Endothelial cell of umbilical vein (primary cell): ENCODE measurements around the gene SFMBT2. TPM values are rescaled to one million over a fixed set of nuclear protein-coding genes. Genes with fewer than 3 reads are reported as not detected.

Experiments used
- BruUV-seq: library from RNA; stranded (reverse); fragments of 400-500 nt; replicated peaks from 2 replicates; lab custom pipeline; 2021; lab: Mats Ljungman, UMichigan
- CTCF ChIA-PET: fragments of 300-600, 350-600 bp; sonication (Branson Sonifier 250); formaldehyde crosslinking; loops from one replicate; lab custom pipeline; 2021; ENCODE audit warnings: antibody characterized with exemption, inconsistent platforms; lab: Charles Lee
- POLR2A ChIA-PET: fragments of 300-600, 350-600 bp; sonication (Branson Sonifier 250); formaldehyde crosslinking; loops from one replicate; lab custom pipeline; 2021; ENCODE audit warnings: antibody characterized with exemption, inconsistent platforms; lab: Charles Lee
- DNase-seq: peaks from one replicate; pipeline ENCODE4 v3.0.0-alpha.2; 2011; ENCODE audit warnings: low read depth, low spot score
- FAIRE-seq: peaks from 2 replicates; lab custom pipeline; 2011; peaks lifted over from hg19 to GRCh38; lab: Jason Lieb, UNC
- H2AFZ ChIP-seq: 2 replicates; pipeline ENCODE4 v1.6.0; 2012; ENCODE audit warnings: low read depth, low read length, control low read depth, inconsistent platforms
- H3K27ac ChIP-seq: 2 replicates; pipeline ENCODE4 v1.5.1; 2011; ENCODE audit warnings: low read depth, mild to moderate bottlenecking, control low read depth, low read length, moderate library complexity; ENCODE audit not compliant: insufficient read depth
- H3K27me3 ChIP-seq, 2 experiments: 2 replicates each; pipeline versions ENCODE4 v1.6.0 to v1.6.1; 2011; ENCODE audit warnings: low read length in 2 of 2, mixed read lengths in 1 of 2; ENCODE audit not compliant: control insufficient read depth in 2 of 2, insufficient read depth in 2 of 2
- H3K36me3 ChIP-seq, 2 experiments: 2 replicates in 1 of 2; 3 replicates in 1 of 2; pipeline ENCODE4 v1.5.1; 2011; ENCODE audit warnings: low read length in 2 of 2, mild to moderate bottlenecking in 1 of 2, moderate library complexity in 1 of 2; ENCODE audit not compliant: control insufficient read depth in 2 of 2, insufficient read depth in 2 of 2; ENCODE audit errors: extremely low read depth in 1 of 2
- H3K4me1 ChIP-seq: 3 replicates; pipeline ENCODE4 v1.5.1; 2011; ENCODE audit warnings: mild to moderate bottlenecking, low read length; ENCODE audit not compliant: control insufficient read depth, insufficient read depth; ENCODE audit errors: extremely low read depth
- H3K4me2 ChIP-seq: 2 replicates; pipeline ENCODE4 v1.6.1; 2011; ENCODE audit warnings: low read length, control low read depth, mixed read lengths; ENCODE audit not compliant: insufficient read depth
- H3K4me3 ChIP-seq, 3 experiments: fragments of 200-600 bp in 1 of 3; sonication (generic), shearing (Covaris generic) in 1 of 3; replicated peaks in 1 of 3; 2 replicates each; pipeline ENCODE4 v1.5.1; 2011 to 2016; ENCODE audit warnings: control low read depth in 3 of 3, low read length in 3 of 3, mild to moderate bottlenecking in 2 of 3, inconsistent platforms in 1 of 3, low read depth in 1 of 3, moderate library complexity in 1 of 3; ENCODE audit not compliant: insufficient read depth in 1 of 3
- H3K79me2 ChIP-seq: 2 replicates; pipeline ENCODE4 v1.6.0; 2012; ENCODE audit warnings: low read length, inconsistent platforms; ENCODE audit not compliant: control insufficient read depth, insufficient read depth
- H3K9ac ChIP-seq: replicated peaks from 2 replicates; pipeline ENCODE3; 2011; ENCODE audit warnings: low read length, control low read depth; ENCODE audit not compliant: insufficient read depth; ENCODE audit errors: extremely low read depth
- H3K9me1 ChIP-seq: replicated peaks from 3 replicates; pipeline ENCODE4 v1.6.0; 2011; ENCODE audit warnings: mild to moderate bottlenecking, low read length; ENCODE audit not compliant: control insufficient read depth, insufficient read depth; ENCODE audit errors: extremely low read depth
- H3K9me3 ChIP-seq: replicated peaks from 2 replicates; pipeline ENCODE4 v1.5.1; 2012; ENCODE audit warnings: low read length, inconsistent platforms; ENCODE audit not compliant: control insufficient read depth, insufficient read depth
- H4K20me1 ChIP-seq: replicated peaks from 2 replicates; pipeline ENCODE3; 2011; ENCODE audit warnings: mild to moderate bottlenecking, low read length; ENCODE audit not compliant: control insufficient read depth, insufficient read depth; ENCODE audit errors: extremely low read depth
- EZH2 ChIP-seq: IDR thresholded peaks from 2 replicates; pipeline ENCODE4 v1.6.1; 2012; ENCODE audit warnings: borderline replicate concordance, low read depth, mild to moderate bottlenecking, moderate library complexity, low read length, inconsistent platforms; ENCODE audit not compliant: severe bottlenecking
- FOS ChIP-seq: IDR thresholded peaks from 2 replicates; pipeline ENCODE4 v1.6.1; 2011; ENCODE audit warnings: mild to moderate bottlenecking, low read length, moderate library complexity, borderline replicate concordance; ENCODE audit not compliant: insufficient read depth
- GATA2 ChIP-seq: IDR thresholded peaks from 2 replicates; pipeline ENCODE4 v1.7.0; 2011; ENCODE audit warnings: low read depth, mild to moderate bottlenecking, moderate library complexity, mixed read lengths, low read length; ENCODE audit not compliant: insufficient read length, insufficient read depth
- JUN ChIP-seq: IDR thresholded peaks from 2 replicates; pipeline ENCODE4 v1.6.1; 2011; ENCODE audit warnings: borderline replicate concordance, low read depth; ENCODE audit not compliant: insufficient read length, insufficient read depth
- MYC ChIP-seq: IDR thresholded peaks from one replicate; pipeline ENCODE4 v1.6.1; 2011; ENCODE audit warnings: mild to moderate bottlenecking, low read depth, low read length
- POLR2A ChIP-seq: IDR thresholded peaks from 2 replicates; pipeline ENCODE4 v1.6.1; 2012; ENCODE audit warnings: low read depth, mild to moderate bottlenecking, control low read depth, low read length
- POLR2AphosphoS5 ChIP-seq: IDR thresholded peaks from 2 replicates; pipeline ENCODE4 v1.6.1; 2012; ENCODE audit warnings: low read depth, mild to moderate bottlenecking, control low read depth, low read length, moderate library complexity; ENCODE audit not compliant: insufficient read depth
- dilution Hi-C: fragments of 300-500 bp; cut with MboI; formaldehyde crosslinking; loops from one replicate; pipeline ENCODE4 v1.15.0; 2019; ENCODE audit warnings: low sequenced_read_pairs; ENCODE audit not compliant: extremely low pct_ligation_motif_present
- intact Hi-C: fragments of 100-400 bp; cut with micrococcal nuclease; formaldehyde crosslinking; loops from one replicate; pipeline ENCODE4 v1.10.0; 2022
- polyA plus RNA-seq, 4 experiments: library from polyadenylated mRNA; depleted of rRNA in 3 of 4; stranded (reverse) in 3 of 4; unstranded in 1 of 4; fragments of >200 nt; gene quantifications; 2 replicates each; pipeline versions ENCODE4 v1.2.1 to v1.2.3, GENCODE V29; 2011 to 2012; ENCODE audit warnings: missing spikeins in 1 of 4
- total RNA-seq: library from RNA; stranded (reverse); gene quantifications from 2 replicates; pipeline ENCODE4 v1.2.3, GENCODE V29; 2021
- TF ChIP-seq, protein P1 (sequence below): IDR thresholded peaks from 2 replicates; pipeline ENCODE4 v1.6.1; 2011; ENCODE audit not compliant: insufficient read depth, insufficient read length
- TF ChIP-seq, protein P2 (sequence below), 2 donors: IDR thresholded peaks; 1 replicate in 1 of 2; 2 replicates in 1 of 2; pipeline ENCODE4 v1.5.1; 2011; ENCODE audit warnings: low read length in 2 of 2, mild to moderate bottlenecking in 2 of 2, moderate library complexity in 2 of 2, control low read depth in 1 of 2, inconsistent platforms in 1 of 2, low read depth in 1 of 2; ENCODE audit not compliant: insufficient read depth in 1 of 2; ENCODE audit errors: extremely low read depth in 1 of 2

SFMBT2 gene
- total and polyA plus RNA-seq, 2 donors (not counting 3 experiments of a cell fraction or from before 2014, with no cell fraction given), result 0.14 to 0.64 TPM

DNA sequence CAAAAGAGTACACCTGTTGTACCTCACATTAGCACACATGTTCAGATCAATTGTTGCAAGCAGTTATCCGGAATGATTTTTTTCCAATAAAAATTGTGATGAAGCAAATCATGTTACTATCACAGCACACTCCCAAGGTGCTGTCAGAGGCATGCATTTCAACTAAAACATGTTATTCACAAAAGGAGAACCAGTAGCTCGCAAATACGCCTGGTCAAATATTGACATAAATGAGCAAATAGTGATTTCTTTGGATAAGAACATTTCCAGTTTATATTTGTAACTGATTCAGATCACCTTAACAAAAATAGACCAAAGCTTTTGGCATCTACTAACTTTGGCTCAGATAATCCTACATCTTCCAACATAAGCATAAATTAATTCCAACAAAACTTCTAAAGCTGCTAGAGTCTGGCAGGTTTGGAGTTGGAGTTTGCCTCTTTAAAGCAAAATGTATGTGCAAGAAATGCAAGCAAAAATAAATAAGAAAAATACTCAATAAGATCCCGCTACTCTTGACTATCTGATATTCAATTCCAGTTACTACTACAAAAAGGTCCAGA lies 208.0 kb downstream of the SFMBT2 start:
- Histone ChIP-seq H3K9me1 (no peaks in the 10 kb centered on the region), H3K27ac (no peak overlapping the region), H3K9me3 (no peaks in the 10 kb centered on the region), H3K27me3 (no peaks in the 10 kb centered on the region), H3K4me3 (no peak overlapping the region), H4K20me1 (no peaks in the 10 kb centered on the region), H3K79me2 (no peaks in the 10 kb centered on the region), H3K36me3 (no peaks in the 10 kb centered on the region), H2AFZ (no peak overlapping the region), H3K9ac (no peak overlapping the region), H3K4me1 (no peaks in the 10 kb centered on the region), H3K4me2 (no peak overlapping the region)
- DNase-seq, result no peak
- intact Hi-C loops (no loop called here), dilution Hi-C loops (no loop called here)
- no peak for FAIRE-seq
- TF ChIP-seq POLR2AphosphoS5 (no peak), EZH2 (no peak), JUN (no peak), POLR2A (no peak), GATA2 (no peak), MYC (no peak), FOS (no peak)
- TF ChIP-seq, protein P1, sequence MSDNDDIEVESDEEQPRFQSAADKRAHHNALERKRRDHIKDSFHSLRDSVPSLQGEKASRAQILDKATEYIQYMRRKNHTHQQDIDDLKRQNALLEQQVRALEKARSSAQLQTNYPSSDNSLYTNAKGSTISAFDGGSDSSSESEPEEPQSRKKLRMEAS, result no peak
- TF ChIP-seq, protein P2, sequence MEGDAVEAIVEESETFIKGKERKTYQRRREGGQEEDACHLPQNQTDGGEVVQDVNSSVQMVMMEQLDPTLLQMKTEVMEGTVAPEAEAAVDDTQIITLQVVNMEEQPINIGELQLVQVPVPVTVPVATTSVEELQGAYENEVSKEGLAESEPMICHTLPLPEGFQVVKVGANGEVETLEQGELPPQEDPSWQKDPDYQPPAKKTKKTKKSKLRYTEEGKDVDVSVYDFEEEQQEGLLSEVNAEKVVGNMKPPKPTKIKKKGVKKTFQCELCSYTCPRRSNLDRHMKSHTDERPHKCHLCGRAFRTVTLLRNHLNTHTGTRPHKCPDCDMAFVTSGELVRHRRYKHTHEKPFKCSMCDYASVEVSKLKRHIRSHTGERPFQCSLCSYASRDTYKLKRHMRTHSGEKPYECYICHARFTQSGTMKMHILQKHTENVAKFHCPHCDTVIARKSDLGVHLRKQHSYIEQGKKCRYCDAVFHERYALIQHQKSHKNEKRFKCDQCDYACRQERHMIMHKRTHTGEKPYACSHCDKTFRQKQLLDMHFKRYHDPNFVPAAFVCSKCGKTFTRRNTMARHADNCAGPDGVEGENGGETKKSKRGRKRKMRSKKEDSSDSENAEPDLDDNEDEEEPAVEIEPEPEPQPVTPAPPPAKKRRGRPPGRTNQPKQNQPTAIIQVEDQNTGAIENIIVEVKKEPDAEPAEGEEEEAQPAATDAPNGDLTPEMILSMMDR (IDR thresholded peaks at IDR 0.05; ENCODE audit: extremely low read depth in 1 of 2, insufficient read depth in 1 of 2, low read depth in 1 of 2, low read length in 2 of 2), result no peak
- no TSS peak for BruUV-seq
- ChIA-PET CTCF (no interaction called here), POLR2A (no interaction called here)
